ENCODE measurements around the gene DYNC2H1.

GRCh38 chr11:103086461-103086860 lies 22.8 kb upstream of the DYNC2H1 start:
- no peak for TF ChIP-seq EZH2 (IDR thresholded peaks at IDR 0.05; ENCODE audit: borderline replicate concordance, low read depth, low read length, severe bottlenecking)
- no peak for TF ChIP-seq CTCF (IDR thresholded peaks at IDR 0.05; ENCODE audit: borderline replicate concordance, extremely low read depth, low read length, poor library complexity, severe bottlenecking)
